Measurements from ENCODE around the gene ANTKMT. TPM values are rescaled to one million over a fixed set of nuclear protein-coding genes. Genes with fewer than 3 reads are reported as not detected.

The ANTKMT gene
- total and polyA plus RNA-seq, 2 donors (not counting 1 experiment from before 2014, with no cell fraction given), result 4.5 to 31.5 TPM

GRCh38 chr16:682493-683395 lies 38.2 kb upstream of the ANTKMT start:
- Histone ChIP-seq H3K4me2 (ENCODE audit: extremely low read depth, insufficient read depth, low read length) (peak overlapping the region; percentile 62), H3K9ac (ENCODE audit: insufficient read depth, low read length) (no peak overlapping the region), H3K4me3 (replicated peaks in 1 of 4; ENCODE audit: control extremely low read depth in 1 of 4, insufficient read depth in 1 of 4, low read depth in 3 of 4, low read length in 4 of 4) (peak overlapping the region in 3 of 4 experiments; percentile 11 to 85 (median 58)), H3K27ac (ENCODE audit: insufficient read depth, low read length) (no peak overlapping the region), H3K79me2 (ENCODE audit: control insufficient read depth, insufficient read depth, low read length) (peaks cover 31% of the 10 kb centered on the region), H4K20me1 (ENCODE audit: control insufficient read depth, extremely low read depth, insufficient read depth, low read length) (no peaks in the 10 kb centered on the region), H3K36me3 (ENCODE audit: control insufficient read depth, insufficient read depth, low read length) (peaks cover 37% of the 10 kb centered on the region), H3K27me3 (ENCODE audit: control insufficient read depth, insufficient read depth, low read length) (no peaks in the 10 kb centered on the region), H3K9me3 (ENCODE audit: control insufficient read depth, insufficient read depth, low read depth, low read length) (no peaks in the 10 kb centered on the region), H3K4me1 (ENCODE audit: control insufficient read depth, extremely low read depth, insufficient read depth, low read length) (peaks cover 18% of the 10 kb centered on the region), H2AFZ (ENCODE audit: low read length) (no peak overlapping the region)
- no peak for DNase-seq (ENCODE audit: low read depth in 2 of 2)
- TF ChIP-seq CTCF (conservative IDR thresholded peaks at IDR 0.05 in 1 of 2, IDR thresholded peaks at IDR 0.05 in 1 of 2; ENCODE audit: low read depth in 1 of 2, low read length in 2 of 2) (no peak), EZH2 (IDR thresholded peaks at IDR 0.05; ENCODE audit: low read length, missing control alignments) (no peak)

DNA sequence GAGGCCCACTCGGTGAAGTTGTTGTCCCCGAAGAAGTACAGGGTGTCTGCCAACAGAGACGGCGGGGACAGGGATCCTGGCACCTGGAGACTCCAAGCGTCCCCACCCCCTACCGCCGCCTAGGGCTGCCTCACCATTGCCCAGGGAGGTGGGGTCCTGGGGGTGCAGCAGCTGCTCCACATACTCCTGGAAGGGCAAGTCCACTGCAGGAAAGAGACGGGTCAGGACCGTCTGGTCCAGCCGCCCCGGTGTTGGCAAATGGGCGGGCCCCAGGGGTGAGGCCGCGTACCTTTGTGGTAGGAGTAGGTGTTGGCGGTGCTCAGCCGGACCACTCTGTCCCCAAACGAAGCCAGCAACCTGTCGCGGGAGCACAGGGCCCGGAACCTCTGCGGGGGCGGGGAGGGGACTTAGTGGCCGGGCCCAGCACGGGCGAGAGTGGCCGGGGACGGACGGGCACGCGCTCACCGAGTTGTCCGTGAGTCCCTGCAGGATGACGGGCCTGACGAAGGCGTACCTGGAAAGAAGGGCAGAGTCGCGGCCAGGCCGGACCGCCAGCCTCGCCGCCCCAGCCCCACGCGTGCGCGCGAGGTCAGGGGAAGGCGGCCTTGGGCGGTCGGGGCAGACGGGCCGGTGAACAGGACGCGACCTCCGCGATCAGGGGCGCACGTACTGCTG lies 37.4 kb upstream of the ANTKMT start:
- Histone ChIP-seq H3K27me3 (ENCODE audit: control insufficient read depth, insufficient read depth, low read length) (no peaks in the 10 kb centered on the region), H4K20me1 (ENCODE audit: control insufficient read depth, extremely low read depth, insufficient read depth, low read length) (no peaks in the 10 kb centered on the region), H3K36me3 (ENCODE audit: control insufficient read depth, insufficient read depth, low read length) (peaks cover 38% of the 10 kb centered on the region), H3K4me2 (ENCODE audit: extremely low read depth, insufficient read depth, low read length) (peak overlapping the region; percentile 62), H3K79me2 (ENCODE audit: control insufficient read depth, insufficient read depth, low read length) (peaks cover 31% of the 10 kb centered on the region), H3K9ac (ENCODE audit: insufficient read depth, low read length) (peak overlapping the region; percentile 40), H2AFZ (ENCODE audit: low read length) (no peak overlapping the region), H3K4me1 (ENCODE audit: control insufficient read depth, extremely low read depth, insufficient read depth, low read length) (peaks cover 18% of the 10 kb centered on the region), H3K27ac (ENCODE audit: insufficient read depth, low read length) (peak overlapping the region; percentile 53), H3K9me3 (ENCODE audit: control insufficient read depth, insufficient read depth, low read depth, low read length) (no peaks in the 10 kb centered on the region), H3K4me3 (replicated peaks in 1 of 4; ENCODE audit: control extremely low read depth in 1 of 4, insufficient read depth in 1 of 4, low read depth in 3 of 4, low read length in 4 of 4) (peak overlapping the region; percentile 42 to 63 (median 52))
- TF ChIP-seq EZH2 (IDR thresholded peaks at IDR 0.05; ENCODE audit: low read length, missing control alignments) (no peak), CTCF (conservative IDR thresholded peaks at IDR 0.05 in 1 of 2, IDR thresholded peaks at IDR 0.05 in 1 of 2; ENCODE audit: low read depth in 1 of 2, low read length in 2 of 2) (no peak)
- DNase-seq (ENCODE audit: low read depth in 2 of 2), result no peak

All from fibroblast of lung (primary cell).